CD8-positive, alpha-beta memory T cell (primary cell): ENCODE results near the gene ENDOU. TPM values are rescaled to one million over a fixed set of nuclear protein-coding genes. Genes with fewer than 3 reads are reported as not detected.
A peak's percentile ranks its signal among the peaks of the same experiment; 100 is the strongest.

Source experiments
- CTCF ChIA-PET: fragments of 350-600 bp; sonication (Branson Sonifier 250); formaldehyde crosslinking; loops from one replicate; lab custom pipeline; 2021; ENCODE audit warnings: antibody characterized with exemption; lab: Charles Lee
- POLR2A ChIA-PET: fragments of 350-600 bp; sonication (Branson Sonifier 250); formaldehyde crosslinking; loops from one replicate; lab custom pipeline; 2021; ENCODE audit warnings: antibody characterized with exemption; lab: Charles Lee
- DNase-seq, 5 donors: peaks; one replicate each; pipeline versions ENCODE4 v3.0.0 to v3.0.0-alpha.2; 2020 to 2022; ENCODE audit warnings: mixed read lengths in 1 of 5
- H3K27ac ChIP-seq: one replicate; pipeline ENCODE4 v1.7.0; 2013; ENCODE audit warnings: low read depth, mild to moderate bottlenecking, low read length, moderate library complexity
- H3K27me3 ChIP-seq: 2 replicates; pipeline ENCODE4 v1.7.0; 2013; ENCODE audit warnings: low read length, mild to moderate bottlenecking; ENCODE audit not compliant: insufficient read depth, poor library complexity, severe bottlenecking
- H3K36me3 ChIP-seq: 2 replicates; pipeline ENCODE4 v1.7.0; 2013; ENCODE audit warnings: mild to moderate bottlenecking, low read length, moderate library complexity; ENCODE audit not compliant: insufficient read depth
- H3K4me1 ChIP-seq: 2 replicates; pipeline ENCODE4 v1.7.0; 2013; ENCODE audit warnings: mild to moderate bottlenecking, low read length, moderate library complexity; ENCODE audit not compliant: insufficient read depth
- H3K4me3 ChIP-seq: 2 replicates; pipeline ENCODE4 v1.7.0; 2013; ENCODE audit warnings: mild to moderate bottlenecking, low read length
- H3K9me3 ChIP-seq: 2 replicates; pipeline ENCODE4 v1.7.0; 2013; ENCODE audit warnings: mild to moderate bottlenecking, low read length
- H3K27ac Mint-ChIP-seq, 8 donors: one replicate each; pipeline ENCODE4 v1.8.0; 2020 to 2021; ENCODE audit warnings: mixed read lengths in 8 of 8, mild to moderate bottlenecking in 6 of 8, inconsistent platforms in 3 of 8, moderate library complexity in 3 of 8
- H3K27me3 Mint-ChIP-seq, 2 donors: one replicate each; pipeline ENCODE4 v1.8.0; 2020 to 2021; ENCODE audit warnings: mixed read lengths in 2 of 2, mild to moderate bottlenecking in 1 of 2, moderate library complexity in 1 of 2
- H3K36me3 Mint-ChIP-seq, 3 donors: one replicate each; pipeline ENCODE4 v1.8.0; 2020 to 2021; ENCODE audit warnings: mixed read lengths in 3 of 3, inconsistent platforms in 1 of 3, mild to moderate bottlenecking in 1 of 3
- H3K4me1 Mint-ChIP-seq, 3 donors: one replicate each; pipeline ENCODE4 v1.8.0; 2020 to 2021; ENCODE audit warnings: mixed read lengths in 3 of 3, inconsistent platforms in 1 of 3, mild to moderate bottlenecking in 1 of 3
- H3K4me3 Mint-ChIP-seq, 7 donors: one replicate each; pipeline ENCODE4 v1.8.0; 2020 to 2021; ENCODE audit warnings: mixed read lengths in 7 of 7, mild to moderate bottlenecking in 6 of 7, moderate library complexity in 4 of 7, inconsistent platforms in 2 of 7
- H3K9me3 Mint-ChIP-seq, 5 donors: one replicate each; pipeline ENCODE4 v1.8.0; 2020 to 2022; ENCODE audit warnings: mixed read lengths in 5 of 5, mild to moderate bottlenecking in 3 of 5, moderate library complexity in 2 of 5, inconsistent platforms in 1 of 5
- polyA plus RNA-seq: library from polyadenylated mRNA; unstranded; fragments of 300-500 nt; fragmentation: Illumina TruSeq; gene quantifications from one replicate; pipeline ENCODE4 v1.2.3, GENCODE V29; 2021
- total RNA-seq, 2 experiments: library from RNA; stranded (reverse); gene quantifications; one replicate each; pipeline ENCODE4 v1.2.3, GENCODE V29; 2021

The ENDOU gene, protein sequence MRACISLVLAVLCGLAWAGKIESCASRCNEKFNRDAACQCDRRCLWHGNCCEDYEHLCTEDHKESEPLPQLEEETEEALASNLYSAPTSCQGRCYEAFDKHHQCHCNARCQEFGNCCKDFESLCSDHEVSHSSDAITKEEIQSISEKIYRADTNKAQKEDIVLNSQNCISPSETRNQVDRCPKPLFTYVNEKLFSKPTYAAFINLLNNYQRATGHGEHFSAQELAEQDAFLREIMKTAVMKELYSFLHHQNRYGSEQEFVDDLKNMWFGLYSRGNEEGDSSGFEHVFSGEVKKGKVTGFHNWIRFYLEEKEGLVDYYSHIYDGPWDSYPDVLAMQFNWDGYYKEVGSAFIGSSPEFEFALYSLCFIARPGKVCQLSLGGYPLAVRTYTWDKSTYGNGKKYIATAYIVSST
- total RNA-seq = not detected
- polyA plus RNA-seq = not detected

DNA sequence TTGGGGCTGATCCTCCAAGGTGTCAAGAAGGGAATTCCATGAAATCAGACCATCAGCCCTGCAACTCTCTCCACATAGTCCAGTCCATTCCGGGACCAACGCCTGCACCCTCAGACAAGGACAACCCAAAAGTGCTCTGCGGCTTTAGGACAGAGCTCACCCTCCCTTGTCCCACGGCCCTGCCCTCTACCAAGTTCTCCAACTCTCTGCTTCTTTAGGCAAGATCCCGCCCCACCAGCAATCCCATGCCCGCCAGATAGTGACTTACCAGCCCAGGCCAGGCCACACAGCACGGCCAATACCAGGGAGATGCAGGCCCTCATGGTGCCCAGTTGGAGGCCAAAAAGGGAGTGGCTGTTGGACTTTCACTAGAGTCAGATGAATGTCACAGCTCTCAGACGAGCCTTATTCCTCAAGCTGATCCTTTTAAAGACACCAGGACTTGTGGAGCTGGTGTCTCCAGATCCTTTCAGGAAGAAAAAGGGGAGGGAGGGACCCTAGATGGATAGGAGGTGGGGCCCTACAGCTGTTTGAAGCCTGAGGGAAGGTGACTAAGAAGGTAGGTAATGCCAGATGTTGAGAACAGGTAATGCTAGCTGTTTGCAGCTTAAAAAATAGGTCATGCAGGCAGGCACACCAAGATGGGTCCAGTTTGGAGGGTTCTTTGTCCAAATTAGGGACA is at the start of gene ENDOU:
TSS of gene ENDOU (minus strand) at position 400 of the 682 bp plus-strand sequence. CDS start at position 323, 77 bp downstream.
- Histone ChIP-seq H3K9me3 (no peaks in the 10 kb centered on the region), H3K4me3 (no peak within 1 kb of the TSS), H3K27ac (no peak within 1 kb of the TSS), H3K4me1 (peaks cover 20% of the 10 kb centered on the region), H3K27me3 (no peaks in the 10 kb centered on the region), H3K36me3 (no peaks in the 10 kb centered on the region)
- Mint-ChIP-seq H3K4me3 (peak within 1 kb of the TSS in 1 of 7 donors; percentile 65), H3K9me3 (no peaks in the 10 kb centered on the region), H3K27ac (peak within 1 kb of the TSS in 1 of 8 donors; percentile 78), H3K27me3 (peaks cover 0 to 5% of the 10 kb centered on the region in 2 donors), H3K4me1 (peaks cover 26 to 32% (median 27%) of the 10 kb centered on the region in 3 donors), H3K36me3 (peaks cover 0 to 5% (median 2%) of the 10 kb centered on the region in 3 donors)
- no peak for DNase-seq
- POLR2A ChIA-PET = no interaction called here
- CTCF ChIA-PET = interaction anchor here (0.9 to 14.3 kb wide), 3 partner anchors 10 to 114 kb away, joined by 6 to 130 read pairs (median 8); no protein-coding TSS in a partner anchor

DNA sequence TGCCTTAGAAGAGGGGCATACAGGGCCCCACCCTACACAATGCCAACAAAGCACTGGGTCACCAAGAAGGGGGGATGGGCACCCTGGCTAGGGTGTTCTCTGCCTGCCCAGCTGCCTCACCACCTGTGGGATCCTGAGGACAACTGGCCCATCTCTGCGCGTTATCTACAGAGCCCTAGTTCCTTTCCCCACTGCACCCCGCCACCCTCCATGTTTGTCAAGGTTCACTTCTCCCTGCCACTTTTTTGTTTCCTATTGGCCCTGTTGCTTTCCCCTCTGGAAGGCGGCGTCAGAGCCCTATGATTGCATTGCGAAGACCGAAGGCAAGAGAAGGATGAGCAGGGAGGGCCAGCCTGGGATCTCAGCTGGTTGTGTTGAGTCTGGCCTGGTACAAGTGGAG is 49.4 kb upstream of the ENDOU start:
- Histone ChIP-seq H3K9me3 (no peaks in the 10 kb centered on the region), H3K27me3 (no peaks in the 10 kb centered on the region), H3K4me3 (no peak overlapping the region), H3K27ac (peak overlapping the region; percentile 74), H3K36me3 (no peaks in the 10 kb centered on the region), H3K4me1 (peaks cover 21% of the 10 kb centered on the region)
- Mint-ChIP-seq H3K4me1 (peaks cover 20 to 28% (median 22%) of the 10 kb centered on the region in 3 donors), H3K9me3 (no peaks in the 10 kb centered on the region), H3K27me3 (peaks cover 0 to 4% of the 10 kb centered on the region in 2 donors), H3K27ac (no peak overlapping the region), H3K4me3 (peak overlapping the region; percentile 83 to 92 (median 85)), H3K36me3 (peaks cover 0 to 2% (median 0%) of the 10 kb centered on the region in 3 donors)
- no peak for DNase-seq
- ChIA-PET CTCF (interaction anchor here (2.2 to 19.1 kb wide), 5 partner anchors 17 to 123 kb away, joined by 8 to 414 read pairs (median 147); partner anchors contain the start of gene RAPGEF3), POLR2A (no interaction called here)

GRCh38 chr12:47773858-47774580 is 48.7 kb upstream of the ENDOU start:
- Mint-ChIP-seq H3K9me3 (no peaks in the 10 kb centered on the region), H3K27ac (peak overlapping the region in 7 of 8 donors; percentile 33 to 83 (median 67)), H3K27me3 (peaks cover 0 to 4% of the 10 kb centered on the region in 2 donors), H3K4me3 (peak overlapping the region; percentile 83 to 92 (median 85)), H3K4me1 (peaks cover 16 to 22% (median 17%) of the 10 kb centered on the region in 3 donors), H3K36me3 (peaks cover 0 to 2% (median 0%) of the 10 kb centered on the region in 3 donors)
- ChIA-PET CTCF (interaction anchor here (0.9 to 19.1 kb wide), 7 partner anchors 9 to 68 kb away, joined by 3 to 414 read pairs (median 33); partner anchors contain the start of genes RAPGEF3 and RPAP3), POLR2A (interaction anchor here (2.0 kb wide), 1 partner anchor 68 kb away, joined by 5 read pairs; the partner anchor contains the start of gene RPAP3)
- Histone ChIP-seq H3K4me1 (peaks cover 19% of the 10 kb centered on the region), H3K27ac (peak overlapping the region; percentile 74), H3K27me3 (no peaks in the 10 kb centered on the region), H3K36me3 (no peaks in the 10 kb centered on the region), H3K4me3 (peak overlapping the region; percentile 54), H3K9me3 (no peaks in the 10 kb centered on the region)
- DNase-seq = no peak

- CTCF ChIA-PET = interaction anchor here (0.9 to 19.1 kb wide), 15 partner anchors 9 to 132 kb away, joined by 3 to 414 read pairs (median 5); partner anchors contain the start of genes RAPGEF3, RPAP3 and VDR
- no peaks in the 10 kb centered on the region for H3K9me3 Mint-ChIP-seq
- Histone ChIP-seq H3K4me1 (peaks cover 15% of the 10 kb centered on the region), H3K36me3 (no peaks in the 10 kb centered on the region), H3K4me3 (peak within 1 kb of the TSS; percentile 54), H3K27ac (peak within 1 kb of the TSS; percentile 74), H3K9me3 (no peaks in the 10 kb centered on the region), H3K27me3 (no peaks in the 10 kb centered on the region)
- peaks cover 0 to 2% (median 0%) of the 10 kb centered on the region in 3 donors for H3K36me3 Mint-ChIP-seq
- POLR2A ChIA-PET = interaction anchor here (1.0 to 2.0 kb wide), 3 partner anchors 9 to 67 kb away, joined by 3 to 5 read pairs (median 5); partner anchors contain the start of genes RAPGEF3 and RPAP3
- H3K27me3 Mint-ChIP-seq = peaks cover 0 to 4% of the 10 kb centered on the region in 2 donors
- peaks cover 14 to 18% (median 16%) of the 10 kb centered on the region in 3 donors for H3K4me1 Mint-ChIP-seq
- H3K4me3 Mint-ChIP-seq = peak within 1 kb of the TSS; percentile 84 to 92 (median 86)
- peak; percentile 59 to 79 (median 71) for DNase-seq
- H3K27ac Mint-ChIP-seq = peak within 1 kb of the TSS in 7 of 8 donors; percentile 51 to 88 (median 73)
These were observed 48.0 kb upstream of the ENDOU start, which contains the start of gene SLC48A1 for GRCh38 chr12:47773062-47773857. SLC48A1 (plus strand) TSS chr12:47773238; CDS start chr12:47773305, 67 bp downstream.

GRCh38 chr12:47772738-47773061 is 47.4 kb upstream of the ENDOU start:
- H3K4me3 Mint-ChIP-seq = peak overlapping the region; percentile 80 to 90 (median 86)
- POLR2A ChIA-PET = interaction anchor here (0.6 to 2.0 kb wide), 4 partner anchors 10 to 83 kb away, joined by 3 to 5 read pairs (median 4); partner anchors contain the start of genes RAPGEF3 and RPAP3

GRCh38 chr12:47772094-47772660 is 46.9 kb upstream of the ENDOU start:
- Histone ChIP-seq H3K36me3 (no peaks in the 10 kb centered on the region), H3K27me3 (no peaks in the 10 kb centered on the region), H3K27ac (no peak overlapping the region), H3K4me3 (no peak overlapping the region), H3K4me1 (peaks cover 20% of the 10 kb centered on the region), H3K9me3 (no peaks in the 10 kb centered on the region)
- Mint-ChIP-seq H3K36me3 (peaks cover 0 to 2% (median 0%) of the 10 kb centered on the region in 3 donors), H3K9me3 (no peaks in the 10 kb centered on the region), H3K27ac (peak overlapping the region in 5 of 8 donors; percentile 7 to 88 (median 81)), H3K4me3 (peak overlapping the region; percentile 80 to 90 (median 86)), H3K4me1 (peaks cover 19 to 24% (median 19%) of the 10 kb centered on the region in 3 donors), H3K27me3 (peaks cover 0 to 4% of the 10 kb centered on the region in 2 donors)
- ChIA-PET POLR2A (interaction anchor here (0.6 to 2.0 kb wide), 4 partner anchors 10 to 82 kb away, joined by 3 to 5 read pairs (median 4); partner anchors contain the start of genes RAPGEF3 and RPAP3), CTCF (interaction anchor here (1.0 to 19.1 kb wide), 14 partner anchors 9 to 133 kb away, joined by 3 to 414 read pairs (median 5); partner anchors contain the start of genes RAPGEF3 and VDR)
- DNase-seq = no peak

More at GRCh38 chr12:47772738-47773061, 47.4 kb upstream of the ENDOU start:
- CTCF ChIA-PET = interaction anchor here (0.9 to 19.1 kb wide), 15 partner anchors 10 to 132 kb away, joined by 3 to 414 read pairs (median 5); partner anchors contain the start of genes RAPGEF3, RPAP3 and VDR
- H3K9me3 Mint-ChIP-seq = no peaks in the 10 kb centered on the region
- H3K27ac Mint-ChIP-seq = peak overlapping the region in 5 of 8 donors; percentile 7 to 88 (median 81)
- peaks cover 0 to 2% (median 0%) of the 10 kb centered on the region in 3 donors for H3K36me3 Mint-ChIP-seq
- no peak for DNase-seq
- Histone ChIP-seq H3K4me1 (peaks cover 15% of the 10 kb centered on the region), H3K27me3 (no peaks in the 10 kb centered on the region), H3K27ac (no peak overlapping the region), H3K4me3 (no peak overlapping the region), H3K36me3 (no peaks in the 10 kb centered on the region), H3K9me3 (no peaks in the 10 kb centered on the region)
- H3K27me3 Mint-ChIP-seq = peaks cover 0 to 4% of the 10 kb centered on the region in 2 donors
- peaks cover 14 to 18% (median 16%) of the 10 kb centered on the region in 3 donors for H3K4me1 Mint-ChIP-seq
